Lower leg skin (tissue), 4 donors: ENCODE results near the gene ADD1. TPM values are rescaled to one million over a fixed set of nuclear protein-coding genes. Genes with fewer than 3 reads are reported as not detected.

Experiments
- DNase-seq, 2 donors: peaks; one replicate each; pipeline ENCODE4 v3.0.0-alpha.2; 2019; ENCODE audit warnings: low spot score in 2 of 2
- H3K4me3 ChIP-seq: fragments of 200-600 bp; sonication (generic); 2 replicates; pipeline ENCODE4 v1.5.1; 2017; ENCODE audit warnings: mild to moderate bottlenecking, low read depth; ENCODE audit not compliant: poor library complexity, severe bottlenecking
- CTCF ChIP-seq, 3 donors: fragments of 450-650 bp; IDR thresholded peaks; one replicate each; pipeline ENCODE4 v1.5.1; 2016; ENCODE audit warnings: antibody characterized with exemption in 3 of 3, mild to moderate bottlenecking in 3 of 3, moderate library complexity in 2 of 3
- POLR2A ChIP-seq, 2 donors: fragments of 450-650 bp; IDR thresholded peaks; one replicate each; pipeline ENCODE4 v1.6.1; 2016 to 2017; ENCODE audit warnings: antibody characterized with exemption in 2 of 2, mild to moderate bottlenecking in 1 of 2, moderate library complexity in 1 of 2
- WGBS, 2 donors: methylation state at CpG; one replicate each; pipeline ENCODE4 v1.1.5; 2018; 5-methylcytosine and 5-hydroxymethylcytosine counted together
- intact Hi-C: fragments of 100-400 bp; cut with DNase I; formaldehyde crosslinking; loops from one replicate; pipeline ENCODE4 v1.15.0; 2023; ENCODE audit warnings: low total_unique reads
- total RNA-seq, 4 donors: library from RNA; depleted of rRNA; stranded (reverse); fragments of >200 nt; gene quantifications; one replicate each; pipeline ENCODE4 v1.1.0, GENCODE V29; 2016

Gene ADD1
- total RNA-seq, 4 donors from 2014 or later = 102 to 153 (median 135) TPM

DNA sequence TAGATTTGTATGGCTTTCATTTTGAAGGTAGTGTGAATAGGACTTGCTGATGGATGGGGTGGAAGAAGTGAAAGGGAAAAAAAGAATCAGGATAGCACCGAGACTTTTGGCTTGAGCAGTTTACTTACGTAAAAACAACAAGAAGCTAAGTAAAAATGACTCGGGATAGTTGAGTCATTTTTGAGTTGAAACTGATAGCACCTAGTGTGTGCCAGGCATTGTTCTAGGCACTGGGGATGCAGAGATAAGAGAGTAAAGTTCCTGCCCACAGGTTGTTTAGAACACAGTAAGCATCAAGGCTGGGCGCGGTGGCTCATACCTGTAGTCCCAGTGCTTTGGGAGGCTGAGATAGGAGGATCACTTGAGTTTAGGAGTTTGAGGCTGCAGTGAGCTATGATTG is 34.7 kb downstream of the ADD1 start:
- no peak overlapping the region for H3K4me3 ChIP-seq
- no peak for DNase-seq
- TF ChIP-seq POLR2A (IDR thresholded peaks at IDR 0.05) (no peak), CTCF (IDR thresholded peaks at IDR 0.05) (no peak)
- WGBS, 2 donors = 84 to 93% methylated on average over 5 of the region's 5 CpGs
- intact Hi-C loops = no loop called here

DNA sequence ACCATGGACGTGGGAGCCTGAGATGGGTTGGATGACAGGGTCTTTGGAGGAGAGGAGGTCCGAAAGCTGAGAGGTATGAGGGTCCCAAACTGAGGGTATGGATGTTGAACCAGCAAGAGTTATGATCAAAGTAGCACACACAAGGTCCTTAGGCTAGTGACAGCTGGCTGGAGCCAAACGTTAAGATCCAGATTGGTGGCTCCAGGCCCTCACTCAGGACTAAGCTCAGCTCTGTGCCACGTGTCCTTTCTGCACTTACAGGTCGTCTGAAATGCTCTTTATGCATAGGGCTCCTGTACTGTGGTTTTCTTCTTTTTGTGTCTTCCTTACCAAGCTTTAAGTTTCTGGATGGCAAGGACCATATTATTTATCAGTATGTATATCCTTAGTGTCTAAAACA is 35.4 kb downstream of the ADD1 start:
- intact Hi-C loops = no loop called here

DNA sequence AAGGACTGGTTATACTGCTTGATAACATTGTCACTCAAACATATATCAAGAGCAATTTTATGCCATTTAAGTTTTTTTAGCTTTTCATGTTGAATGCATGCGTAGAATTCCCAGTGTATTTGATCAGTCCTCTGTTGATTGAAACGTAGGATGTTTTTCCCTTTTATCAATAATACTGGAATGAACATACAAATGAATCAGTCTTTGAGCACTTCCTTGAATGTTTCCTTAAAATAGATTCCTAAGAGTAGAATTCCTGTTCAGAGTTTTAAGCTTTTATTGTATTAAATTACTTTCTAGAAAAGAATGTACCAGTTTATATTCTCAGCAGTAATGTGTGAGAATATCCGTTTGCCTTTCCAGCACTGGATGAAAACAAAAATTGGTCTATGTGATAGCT is 37.8 kb downstream of the ADD1 start:
- WGBS, 2 donors = 91 to 93% methylated on average over 3 of the region's 3 CpGs
- intact Hi-C loops = no loop called here

More for the DNA sequence above, 35.4 kb downstream of the ADD1 start:
- no peak overlapping the region for H3K4me3 ChIP-seq
- TF ChIP-seq POLR2A (IDR thresholded peaks at IDR 0.05) = no peak
- no peak for TF ChIP-seq CTCF (IDR thresholded peaks at IDR 0.05)
- WGBS, 2 donors = 77 to 82% methylated on average over 5 of the region's 5 CpGs
- DNase-seq = no peak

GRCh38 chr4:2882341-2882740 is 38.7 kb downstream of the ADD1 start:
- intact Hi-C loops = no loop called here
- DNase-seq = no peak
- no peak overlapping the region for H3K4me3 ChIP-seq
- 100% methylated on average over 1 of the region's 1 CpG for WGBS, 2 donors
- TF ChIP-seq POLR2A (IDR thresholded peaks at IDR 0.05) (no peak), CTCF (IDR thresholded peaks at IDR 0.05) (no peak)

More for the DNA sequence above, 37.8 kb downstream of the ADD1 start:
- no peak for TF ChIP-seq POLR2A (IDR thresholded peaks at IDR 0.05)
- no peak for TF ChIP-seq CTCF (IDR thresholded peaks at IDR 0.05)
- no peak overlapping the region for H3K4me3 ChIP-seq
- DNase-seq = no peak

DNA sequence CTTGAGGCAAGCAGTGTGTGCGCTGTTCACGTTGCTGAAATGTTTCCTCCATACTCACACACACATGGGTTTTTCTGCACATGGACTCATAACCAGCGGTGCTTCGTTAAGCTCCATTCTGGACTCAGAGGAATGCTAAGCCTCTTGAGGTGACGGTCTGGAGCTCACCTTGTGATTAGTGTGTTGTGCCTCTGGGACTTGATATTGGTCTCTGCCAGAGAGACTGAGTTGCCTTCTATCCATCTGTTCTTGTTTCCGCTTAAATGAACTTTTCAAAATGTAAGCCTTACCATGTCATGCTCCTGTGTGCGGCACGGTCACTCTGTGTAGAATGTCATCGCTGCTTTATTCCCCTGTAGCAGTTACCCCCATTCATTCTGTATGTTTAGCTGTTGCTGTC is 42.5 kb downstream of the ADD1 start:
- 96 to 97% methylated on average over 9 of the region's 9 CpGs for WGBS, 2 donors
- TF ChIP-seq POLR2A (IDR thresholded peaks at IDR 0.05) (no peak), CTCF (IDR thresholded peaks at IDR 0.05) (no peak)
- DNase-seq = no peak
- no peak overlapping the region for H3K4me3 ChIP-seq
- intact Hi-C loops = no loop called here

GRCh38 chr4:2886622-2887021 is 43.0 kb downstream of the ADD1 start:
- WGBS, 2 donors = 72 to 75% methylated on average over 6 of the region's 6 CpGs
- no peak overlapping the region for H3K4me3 ChIP-seq
- DNase-seq = no peak
- intact Hi-C loops = no loop called here
- TF ChIP-seq POLR2A (IDR thresholded peaks at IDR 0.05) = no peak
- no peak for TF ChIP-seq CTCF (IDR thresholded peaks at IDR 0.05)
